H9 (cell line): ENCODE measurements around the gene SLC6A2. TPM values are rescaled to one million over a fixed set of nuclear protein-coding genes. Genes with fewer than 3 reads are reported as not detected.

Experiments used
- DNase-seq: peaks from one replicate; pipeline ENCODE4 v3.0.0-alpha.2; 2017
- H2AFZ ChIP-seq: one replicate; pipeline ENCODE4 v1.6.1; 2013; ENCODE audit warnings: mild to moderate bottlenecking, low read length, control low read depth, moderate library complexity
- H2AK5ac ChIP-seq: 2 replicates; pipeline ENCODE4 v1.6.1; 2013; ENCODE audit warnings: low read length, control low read depth, mixed read lengths; ENCODE audit not compliant: insufficient read length
- H2BK120ac ChIP-seq: one replicate; pipeline ENCODE4 v1.6.1; 2013; ENCODE audit warnings: low read depth, mild to moderate bottlenecking, low read length, control low read depth, inconsistent platforms; ENCODE audit not compliant: poor library complexity, severe bottlenecking
- H2BK12ac ChIP-seq: 2 replicates; pipeline ENCODE4 v1.6.1; 2013; ENCODE audit warnings: low read length, control low read depth, mixed read lengths, low read depth; ENCODE audit not compliant: insufficient read length
- H2BK15ac ChIP-seq: 2 replicates; pipeline ENCODE4 v1.6.1; 2013; ENCODE audit warnings: low read depth, low read length, control low read depth
- H2BK20ac ChIP-seq: one replicate; pipeline ENCODE4 v1.6.1; 2013; ENCODE audit warnings: low read depth, mild to moderate bottlenecking, low read length, control low read depth, inconsistent platforms; ENCODE audit not compliant: poor library complexity, severe bottlenecking
- H2BK5ac ChIP-seq: 2 replicates; pipeline ENCODE4 v1.6.1; 2013; ENCODE audit warnings: low read length, control low read depth, mixed read lengths; ENCODE audit not compliant: insufficient read length
- H3K14ac ChIP-seq: 2 replicates; pipeline ENCODE4 v1.6.1; 2013; ENCODE audit warnings: low read length, control low read depth; ENCODE audit not compliant: insufficient read depth
- H3K18ac ChIP-seq: 2 replicates; pipeline ENCODE4 v1.6.1; 2013; ENCODE audit warnings: low read depth, mild to moderate bottlenecking, mixed read lengths, low read length, control low read depth; ENCODE audit not compliant: insufficient read length
- H3K23ac ChIP-seq: 2 replicates; pipeline ENCODE4 v1.6.1; 2013; ENCODE audit warnings: low read length, control low read depth, mixed read lengths, low read depth; ENCODE audit not compliant: insufficient read length
- H3K23me2 ChIP-seq: 2 replicates; pipeline ENCODE4 v1.6.1; 2013; ENCODE audit warnings: low read depth, mild to moderate bottlenecking, mixed read lengths, low read length, control low read depth; ENCODE audit not compliant: insufficient read length, poor library complexity, severe bottlenecking
- H3K27ac ChIP-seq: 2 replicates; pipeline ENCODE4 v1.5.1; 2013; ENCODE audit warnings: low read length, control low read depth, mixed read lengths, low read depth; ENCODE audit not compliant: insufficient read length
- H3K27me3 ChIP-seq: 2 replicates; pipeline ENCODE4 v1.6.1; 2013; ENCODE audit warnings: low read length, control low read depth, inconsistent platforms; ENCODE audit not compliant: insufficient read depth
- H3K4ac ChIP-seq: 2 replicates; pipeline ENCODE4 v1.6.1; 2013; ENCODE audit warnings: low read depth, mild to moderate bottlenecking, control low read depth, inconsistent platforms, low read length, moderate library complexity
- H3K4me1 ChIP-seq: 2 replicates; pipeline ENCODE4 v1.6.1; 2013; ENCODE audit warnings: low read length, control low read depth, inconsistent platforms; ENCODE audit not compliant: insufficient read depth
- H3K4me2 ChIP-seq: 2 replicates; pipeline ENCODE4 v1.6.1; 2013; ENCODE audit warnings: low read length, control low read depth, mixed read lengths; ENCODE audit not compliant: insufficient read length, insufficient read depth
- H3K56ac ChIP-seq: 2 replicates; pipeline ENCODE4 v1.6.1; 2013; ENCODE audit warnings: low read depth, mild to moderate bottlenecking, mixed read lengths, low read length, control low read depth; ENCODE audit not compliant: insufficient read length
- H3K79me1 ChIP-seq: 2 replicates; pipeline ENCODE4 v1.6.1; 2013; ENCODE audit warnings: low read depth, mild to moderate bottlenecking, moderate library complexity, low read length, control low read depth, inconsistent platforms; ENCODE audit not compliant: insufficient read depth, poor library complexity, severe bottlenecking
- H3K79me2 ChIP-seq: 2 replicates; pipeline ENCODE4 v1.6.1; 2013; ENCODE audit warnings: low read length, control low read depth, inconsistent platforms; ENCODE audit not compliant: insufficient read depth
- H3K9ac ChIP-seq: 2 replicates; pipeline ENCODE4 v1.6.1; 2013; ENCODE audit warnings: low read length, control low read depth, mixed read lengths; ENCODE audit not compliant: insufficient read length; ENCODE audit errors: extremely low read depth
- H3K9me3 ChIP-seq: one replicate; pipeline ENCODE4 v1.6.1; 2013; ENCODE audit warnings: low read depth, low read length, inconsistent platforms; ENCODE audit not compliant: control insufficient read depth
- H3T11ph ChIP-seq: one replicate; pipeline ENCODE4 v1.6.1; 2013; ENCODE audit warnings: mild to moderate bottlenecking, low read length, control low read depth, inconsistent platforms
- H4K20me1 ChIP-seq: one replicate; pipeline ENCODE4 v1.6.1; 2013; ENCODE audit not compliant: control insufficient read depth, insufficient read length, insufficient read depth
- H4K5ac ChIP-seq: 2 replicates; pipeline ENCODE4 v1.6.1; 2013; ENCODE audit warnings: low read depth, mild to moderate bottlenecking, mixed read lengths, low read length, control low read depth; ENCODE audit not compliant: insufficient read length
- H4K8ac ChIP-seq: replicated peaks from 2 replicates; pipeline ENCODE4 v1.6.1; 2013; ENCODE audit warnings: low read length, control low read depth, mixed read lengths, low read depth; ENCODE audit not compliant: insufficient read length
- H4K91ac ChIP-seq: 2 replicates; pipeline ENCODE4 v1.6.1; 2013; ENCODE audit warnings: low read depth, mild to moderate bottlenecking, moderate library complexity, mixed read lengths, low read length, control low read depth; ENCODE audit not compliant: insufficient read length
- H3K27ac Mint-ChIP-seq, 3 experiments: 2 replicates in 2 of 3; 3 replicates in 1 of 3; pipeline ENCODE4 v1.8.0; 2020 to 2021; ENCODE audit warnings: mixed read lengths in 3 of 3, mild to moderate bottlenecking in 1 of 3, moderate library complexity in 1 of 3
- H3K27me3 Mint-ChIP-seq: 2 replicates; pipeline ENCODE4 v1.8.0; 2021; ENCODE audit warnings: low read depth, mild to moderate bottlenecking, moderate library complexity, mixed read lengths
- H3K36me3 Mint-ChIP-seq, 3 experiments: 2 replicates in 2 of 3; 3 replicates in 1 of 3; pipeline ENCODE4 v1.8.0; 2020 to 2021; ENCODE audit warnings: low read depth in 3 of 3, mixed read lengths in 3 of 3; ENCODE audit not compliant: insufficient read depth in 1 of 3
- H3K4me1 Mint-ChIP-seq, 2 experiments: 2 replicates each; pipeline ENCODE4 v1.8.0; 2020; ENCODE audit warnings: mixed read lengths in 2 of 2
- H3K4me3 Mint-ChIP-seq, 2 experiments: 2 replicates in 1 of 2; 3 replicates in 1 of 2; pipeline ENCODE4 v1.8.0; 2020 to 2021; ENCODE audit warnings: mild to moderate bottlenecking in 2 of 2, mixed read lengths in 2 of 2, moderate library complexity in 1 of 2
- H3K9me3 Mint-ChIP-seq, 2 experiments: 2 replicates in 1 of 2; 3 replicates in 1 of 2; pipeline ENCODE4 v1.8.0; 2020; ENCODE audit warnings: mild to moderate bottlenecking in 2 of 2, mixed read lengths in 2 of 2, moderate library complexity in 1 of 2
- WGBS: extraction: QIAGEN DNeasy Blood & Tissue Kit; methylation state at CpG from one replicate; pipeline ENCODE4 v1.1.7; 2013; ENCODE audit warnings: missing lambda C conversion rate, low lambda C conversion rate, mixed read lengths; ENCODE audit not compliant: insufficient read length; ENCODE audit errors: extremely low coverage; 5-methylcytosine and 5-hydroxymethylcytosine counted together
- total RNA-seq: library from RNA; stranded (reverse); gene quantifications from 2 replicates; pipeline ENCODE4 v1.2.1, GENCODE V29; 2021
- TF ChIP-seq, protein P1 (sequence below): fragments of 200-600 bp; sonication (generic); conservative IDR thresholded peaks from 3 replicates; pipeline ENCODE4 v1.8.0; 2021; ENCODE audit warnings: antibody characterized with exemption, mild to moderate bottlenecking

The SLC6A2 gene
- total RNA-seq, 1 experiment from 2014 or later: 0.24 TPM

DNA sequence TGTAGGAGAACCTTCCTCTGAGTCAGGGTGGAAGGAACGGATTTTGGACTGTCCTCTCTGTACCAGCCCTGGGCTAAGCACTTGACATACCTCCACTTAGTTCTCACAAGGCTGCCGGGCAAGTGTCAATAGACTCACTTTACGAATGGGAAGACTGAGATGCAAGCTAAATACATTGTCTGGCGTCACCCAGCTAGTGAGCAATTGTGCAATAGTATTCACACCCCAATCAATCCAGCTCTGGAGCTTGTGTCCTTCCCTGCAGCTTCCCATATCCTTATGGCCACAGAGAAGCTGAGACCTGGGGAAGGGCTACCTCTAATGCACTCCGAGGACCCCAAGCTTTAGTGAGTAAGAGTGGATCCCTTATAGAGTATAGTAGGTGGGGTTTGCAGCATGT lies 39.8 kb downstream of the SLC6A2 start:
- no CpG with 5 or more reads among the region's 5 CpGs for WGBS
- Histone ChIP-seq H3K4me2 (no peak overlapping the region), H4K8ac (no peak overlapping the region), H3K27ac (no peak overlapping the region), H3T11ph (no peak overlapping the region), H3K23me2 (no peaks in the 10 kb centered on the region), H4K91ac (no peak overlapping the region), H2AK5ac (no peak overlapping the region), H3K9ac (no peak overlapping the region), H4K20me1 (no peaks in the 10 kb centered on the region), H3K56ac (no peak overlapping the region), H3K79me1 (no peaks in the 10 kb centered on the region), H3K9me3 (no peaks in the 10 kb centered on the region), H2BK5ac (no peak overlapping the region), H3K23ac (no peak overlapping the region), H2BK12ac (no peak overlapping the region), H3K4ac (no peak overlapping the region), H4K5ac (no peak overlapping the region), H2AFZ (no peak overlapping the region), H2BK120ac (no peak overlapping the region), H3K4me1 (no peaks in the 10 kb centered on the region), H2BK15ac (no peak overlapping the region), H3K27me3 (no peaks in the 10 kb centered on the region; the same call in 1 of the 2 replicates), H3K14ac (no peak overlapping the region), H3K18ac (no peak overlapping the region), H3K79me2 (no peaks in the 10 kb centered on the region), H2BK20ac (no peak overlapping the region)
- Mint-ChIP-seq H3K27me3 (peaks cover 4% of the 10 kb centered on the region), H3K4me1 (peaks cover 14 to 18% of the 10 kb centered on the region in 2 experiments), H3K9me3 (no peaks in the 10 kb centered on the region), H3K36me3 (no peaks in the 10 kb centered on the region), H3K4me3 (no peak overlapping the region), H3K27ac (no peak overlapping the region)
- no peak for DNase-seq
- TF ChIP-seq, protein P1, sequence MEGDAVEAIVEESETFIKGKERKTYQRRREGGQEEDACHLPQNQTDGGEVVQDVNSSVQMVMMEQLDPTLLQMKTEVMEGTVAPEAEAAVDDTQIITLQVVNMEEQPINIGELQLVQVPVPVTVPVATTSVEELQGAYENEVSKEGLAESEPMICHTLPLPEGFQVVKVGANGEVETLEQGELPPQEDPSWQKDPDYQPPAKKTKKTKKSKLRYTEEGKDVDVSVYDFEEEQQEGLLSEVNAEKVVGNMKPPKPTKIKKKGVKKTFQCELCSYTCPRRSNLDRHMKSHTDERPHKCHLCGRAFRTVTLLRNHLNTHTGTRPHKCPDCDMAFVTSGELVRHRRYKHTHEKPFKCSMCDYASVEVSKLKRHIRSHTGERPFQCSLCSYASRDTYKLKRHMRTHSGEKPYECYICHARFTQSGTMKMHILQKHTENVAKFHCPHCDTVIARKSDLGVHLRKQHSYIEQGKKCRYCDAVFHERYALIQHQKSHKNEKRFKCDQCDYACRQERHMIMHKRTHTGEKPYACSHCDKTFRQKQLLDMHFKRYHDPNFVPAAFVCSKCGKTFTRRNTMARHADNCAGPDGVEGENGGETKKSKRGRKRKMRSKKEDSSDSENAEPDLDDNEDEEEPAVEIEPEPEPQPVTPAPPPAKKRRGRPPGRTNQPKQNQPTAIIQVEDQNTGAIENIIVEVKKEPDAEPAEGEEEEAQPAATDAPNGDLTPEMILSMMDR: no peak
